NCI-H82 (cell line): ENCODE data around the gene MTR.

Experiments
- DNase-seq: peaks from one replicate; lab custom pipeline; 2025; lab: John Stamatoyannopoulos, UW

The MTR gene

GRCh38 chr1:236953151-236953700, 158.1 kb downstream of the MTR start:
- no peak for DNase-seq
